Endothelial cell of umbilical vein (primary cell): ENCODE results near the gene SMIM10L1. TPM values are rescaled to one million over a fixed set of nuclear protein-coding genes. Genes with fewer than 3 reads are reported as not detected.

Source experiments
- BruUV-seq: library from RNA; stranded (reverse); fragments of 400-500 nt; replicated peaks from 2 replicates; lab custom pipeline; 2021; lab: Mats Ljungman, UMichigan
- CTCF ChIA-PET: fragments of 300-600, 350-600 bp; sonication (Branson Sonifier 250); formaldehyde crosslinking; loops from one replicate; lab custom pipeline; 2021; ENCODE audit warnings: antibody characterized with exemption, inconsistent platforms; lab: Charles Lee
- POLR2A ChIA-PET: fragments of 300-600, 350-600 bp; sonication (Branson Sonifier 250); formaldehyde crosslinking; loops from one replicate; lab custom pipeline; 2021; ENCODE audit warnings: antibody characterized with exemption, inconsistent platforms; lab: Charles Lee
- DNase-seq: peaks from one replicate; pipeline ENCODE4 v3.0.0-alpha.2; 2011; ENCODE audit warnings: low read depth, low spot score
- FAIRE-seq: peaks from 2 replicates; lab custom pipeline; 2011; peaks lifted over from hg19 to GRCh38; lab: Jason Lieb, UNC
- H2AFZ ChIP-seq: 2 replicates; pipeline ENCODE4 v1.6.0; 2012; ENCODE audit warnings: low read depth, low read length, control low read depth, inconsistent platforms
- H3K27ac ChIP-seq: 2 replicates; pipeline ENCODE4 v1.5.1; 2011; ENCODE audit warnings: low read depth, mild to moderate bottlenecking, control low read depth, low read length, moderate library complexity; ENCODE audit not compliant: insufficient read depth
- H3K27me3 ChIP-seq, 2 experiments: 2 replicates each; pipeline versions ENCODE4 v1.6.0 to v1.6.1; 2011; ENCODE audit warnings: low read length in 2 of 2, mixed read lengths in 1 of 2; ENCODE audit not compliant: control insufficient read depth in 2 of 2, insufficient read depth in 2 of 2
- H3K36me3 ChIP-seq, 2 experiments: 2 replicates in 1 of 2; 3 replicates in 1 of 2; pipeline ENCODE4 v1.5.1; 2011; ENCODE audit warnings: low read length in 2 of 2, mild to moderate bottlenecking in 1 of 2, moderate library complexity in 1 of 2; ENCODE audit not compliant: control insufficient read depth in 2 of 2, insufficient read depth in 2 of 2; ENCODE audit errors: extremely low read depth in 1 of 2
- H3K4me1 ChIP-seq: 3 replicates; pipeline ENCODE4 v1.5.1; 2011; ENCODE audit warnings: mild to moderate bottlenecking, low read length; ENCODE audit not compliant: control insufficient read depth, insufficient read depth; ENCODE audit errors: extremely low read depth
- H3K4me2 ChIP-seq: 2 replicates; pipeline ENCODE4 v1.6.1; 2011; ENCODE audit warnings: low read length, control low read depth, mixed read lengths; ENCODE audit not compliant: insufficient read depth
- H3K4me3 ChIP-seq, 3 experiments: fragments of 200-600 bp in 1 of 3; sonication (generic), shearing (Covaris generic) in 1 of 3; replicated peaks in 1 of 3; 2 replicates each; pipeline ENCODE4 v1.5.1; 2011 to 2016; ENCODE audit warnings: control low read depth in 3 of 3, low read length in 3 of 3, mild to moderate bottlenecking in 2 of 3, inconsistent platforms in 1 of 3, low read depth in 1 of 3, moderate library complexity in 1 of 3; ENCODE audit not compliant: insufficient read depth in 1 of 3
- H3K79me2 ChIP-seq: 2 replicates; pipeline ENCODE4 v1.6.0; 2012; ENCODE audit warnings: low read length, inconsistent platforms; ENCODE audit not compliant: control insufficient read depth, insufficient read depth
- H3K9ac ChIP-seq: replicated peaks from 2 replicates; pipeline ENCODE3; 2011; ENCODE audit warnings: low read length, control low read depth; ENCODE audit not compliant: insufficient read depth; ENCODE audit errors: extremely low read depth
- H3K9me1 ChIP-seq: replicated peaks from 3 replicates; pipeline ENCODE4 v1.6.0; 2011; ENCODE audit warnings: mild to moderate bottlenecking, low read length; ENCODE audit not compliant: control insufficient read depth, insufficient read depth; ENCODE audit errors: extremely low read depth
- H3K9me3 ChIP-seq: replicated peaks from 2 replicates; pipeline ENCODE4 v1.5.1; 2012; ENCODE audit warnings: low read length, inconsistent platforms; ENCODE audit not compliant: control insufficient read depth, insufficient read depth
- H4K20me1 ChIP-seq: replicated peaks from 2 replicates; pipeline ENCODE3; 2011; ENCODE audit warnings: mild to moderate bottlenecking, low read length; ENCODE audit not compliant: control insufficient read depth, insufficient read depth; ENCODE audit errors: extremely low read depth
- EZH2 ChIP-seq: IDR thresholded peaks from 2 replicates; pipeline ENCODE4 v1.6.1; 2012; ENCODE audit warnings: borderline replicate concordance, low read depth, mild to moderate bottlenecking, moderate library complexity, low read length, inconsistent platforms; ENCODE audit not compliant: severe bottlenecking
- FOS ChIP-seq: IDR thresholded peaks from 2 replicates; pipeline ENCODE4 v1.6.1; 2011; ENCODE audit warnings: mild to moderate bottlenecking, low read length, moderate library complexity, borderline replicate concordance; ENCODE audit not compliant: insufficient read depth
- GATA2 ChIP-seq: IDR thresholded peaks from 2 replicates; pipeline ENCODE4 v1.7.0; 2011; ENCODE audit warnings: low read depth, mild to moderate bottlenecking, moderate library complexity, mixed read lengths, low read length; ENCODE audit not compliant: insufficient read length, insufficient read depth
- JUN ChIP-seq: IDR thresholded peaks from 2 replicates; pipeline ENCODE4 v1.6.1; 2011; ENCODE audit warnings: borderline replicate concordance, low read depth; ENCODE audit not compliant: insufficient read length, insufficient read depth
- MYC ChIP-seq: IDR thresholded peaks from one replicate; pipeline ENCODE4 v1.6.1; 2011; ENCODE audit warnings: mild to moderate bottlenecking, low read depth, low read length
- POLR2A ChIP-seq: IDR thresholded peaks from 2 replicates; pipeline ENCODE4 v1.6.1; 2012; ENCODE audit warnings: low read depth, mild to moderate bottlenecking, control low read depth, low read length
- POLR2AphosphoS5 ChIP-seq: IDR thresholded peaks from 2 replicates; pipeline ENCODE4 v1.6.1; 2012; ENCODE audit warnings: low read depth, mild to moderate bottlenecking, control low read depth, low read length, moderate library complexity; ENCODE audit not compliant: insufficient read depth
- dilution Hi-C: fragments of 300-500 bp; cut with MboI; formaldehyde crosslinking; loops from one replicate; pipeline ENCODE4 v1.15.0; 2019; ENCODE audit warnings: low sequenced_read_pairs; ENCODE audit not compliant: extremely low pct_ligation_motif_present
- intact Hi-C: fragments of 100-400 bp; cut with micrococcal nuclease; formaldehyde crosslinking; loops from one replicate; pipeline ENCODE4 v1.10.0; 2022
- polyA plus RNA-seq, 4 experiments: library from polyadenylated mRNA; depleted of rRNA in 3 of 4; stranded (reverse) in 3 of 4; unstranded in 1 of 4; fragments of >200 nt; gene quantifications; 2 replicates each; pipeline versions ENCODE4 v1.2.1 to v1.2.3, GENCODE V29; 2011 to 2012; ENCODE audit warnings: missing spikeins in 1 of 4
- total RNA-seq: library from RNA; stranded (reverse); gene quantifications from 2 replicates; pipeline ENCODE4 v1.2.3, GENCODE V29; 2021
- TF ChIP-seq, protein P1 (sequence below): IDR thresholded peaks from 2 replicates; pipeline ENCODE4 v1.6.1; 2011; ENCODE audit not compliant: insufficient read depth, insufficient read length
- TF ChIP-seq, protein P2 (sequence below), 2 donors: IDR thresholded peaks; 1 replicate in 1 of 2; 2 replicates in 1 of 2; pipeline ENCODE4 v1.5.1; 2011; ENCODE audit warnings: low read length in 2 of 2, mild to moderate bottlenecking in 2 of 2, moderate library complexity in 2 of 2, control low read depth in 1 of 2, inconsistent platforms in 1 of 2, low read depth in 1 of 2; ENCODE audit not compliant: insufficient read depth in 1 of 2; ENCODE audit errors: extremely low read depth in 1 of 2

SMIM10L1 gene
- total and polyA plus RNA-seq, 2 donors (not counting 3 experiments of a cell fraction or from before 2014, with no cell fraction given): 5.1 to 10.8 TPM

DNA sequence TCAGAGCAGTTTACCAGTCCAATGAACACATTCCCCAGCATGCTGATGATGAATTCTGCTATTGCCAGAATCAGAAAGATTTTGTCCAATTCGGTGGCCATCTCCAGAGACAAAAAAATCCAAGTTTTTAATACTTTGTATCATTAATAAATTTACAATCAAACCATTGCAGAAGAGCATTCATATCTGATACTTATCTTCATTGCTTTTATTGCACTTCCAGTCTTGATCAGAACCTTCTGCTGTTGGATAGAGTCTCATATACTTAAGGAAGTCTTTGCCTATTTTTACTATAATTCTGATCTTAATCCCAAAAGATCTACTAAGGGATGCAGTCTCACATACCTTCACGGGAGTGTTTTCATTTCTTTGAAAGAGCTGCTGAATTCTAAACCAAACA, 15.8 kb downstream of the SMIM10L1 start, which contains the start of gene TAS2R42:
Gene TAS2R42 (minus strand): TSS at position 101 of the 400 bp plus-strand sequence. CDS start 0 bp downstream, at position 101.
- intact Hi-C loops: no loop called here

More for the DNA sequence above, 15.8 kb downstream of the SMIM10L1 start, which contains the start of gene TAS2R42:
- H3K27me3 ChIP-seq: no peaks in the 10 kb centered on the region
- POLR2A ChIA-PET: no interaction called here
- no TSS peak for BruUV-seq
- H2AFZ ChIP-seq: no peak within 1 kb of the TSS
- no peak within 1 kb of the TSS for H3K4me3 ChIP-seq
- H3K4me1 ChIP-seq: no peaks in the 10 kb centered on the region
- CTCF ChIA-PET: no interaction called here
- no peaks in the 10 kb centered on the region for H3K9me3 ChIP-seq
- FAIRE-seq (no peak), DNase-seq (no peak)
- H3K27ac ChIP-seq: no peak within 1 kb of the TSS
- no peaks in the 10 kb centered on the region for H3K36me3 ChIP-seq
- no peak for TF ChIP-seq JUN
- no peak for TF ChIP-seq POLR2AphosphoS5
- TF ChIP-seq POLR2A: no peak
- TF ChIP-seq, protein P1, sequence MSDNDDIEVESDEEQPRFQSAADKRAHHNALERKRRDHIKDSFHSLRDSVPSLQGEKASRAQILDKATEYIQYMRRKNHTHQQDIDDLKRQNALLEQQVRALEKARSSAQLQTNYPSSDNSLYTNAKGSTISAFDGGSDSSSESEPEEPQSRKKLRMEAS: no peak
- TF ChIP-seq EZH2: no peak
- TF ChIP-seq, protein P2, sequence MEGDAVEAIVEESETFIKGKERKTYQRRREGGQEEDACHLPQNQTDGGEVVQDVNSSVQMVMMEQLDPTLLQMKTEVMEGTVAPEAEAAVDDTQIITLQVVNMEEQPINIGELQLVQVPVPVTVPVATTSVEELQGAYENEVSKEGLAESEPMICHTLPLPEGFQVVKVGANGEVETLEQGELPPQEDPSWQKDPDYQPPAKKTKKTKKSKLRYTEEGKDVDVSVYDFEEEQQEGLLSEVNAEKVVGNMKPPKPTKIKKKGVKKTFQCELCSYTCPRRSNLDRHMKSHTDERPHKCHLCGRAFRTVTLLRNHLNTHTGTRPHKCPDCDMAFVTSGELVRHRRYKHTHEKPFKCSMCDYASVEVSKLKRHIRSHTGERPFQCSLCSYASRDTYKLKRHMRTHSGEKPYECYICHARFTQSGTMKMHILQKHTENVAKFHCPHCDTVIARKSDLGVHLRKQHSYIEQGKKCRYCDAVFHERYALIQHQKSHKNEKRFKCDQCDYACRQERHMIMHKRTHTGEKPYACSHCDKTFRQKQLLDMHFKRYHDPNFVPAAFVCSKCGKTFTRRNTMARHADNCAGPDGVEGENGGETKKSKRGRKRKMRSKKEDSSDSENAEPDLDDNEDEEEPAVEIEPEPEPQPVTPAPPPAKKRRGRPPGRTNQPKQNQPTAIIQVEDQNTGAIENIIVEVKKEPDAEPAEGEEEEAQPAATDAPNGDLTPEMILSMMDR (IDR thresholded peaks at IDR 0.05; ENCODE audit: extremely low read depth in 1 of 2, insufficient read depth in 1 of 2, low read depth in 1 of 2, low read length in 2 of 2): no peak
- TF ChIP-seq MYC: no peak
- TF ChIP-seq GATA2: no peak
- no peak for TF ChIP-seq FOS
- no peaks in the 10 kb centered on the region for H4K20me1 ChIP-seq
- no peak within 1 kb of the TSS for H3K9ac ChIP-seq
- no peaks in the 10 kb centered on the region for H3K9me1 ChIP-seq
- H3K79me2 ChIP-seq: no peaks in the 10 kb centered on the region
- H3K4me2 ChIP-seq: no peak within 1 kb of the TSS
- dilution Hi-C loops: no loop called here
